ENCODE results near the gene ENDOD1. TPM values are rescaled to one million over a fixed set of nuclear protein-coding genes. Genes with fewer than 3 reads are reported as not detected.

ENDOD1 gene, protein sequence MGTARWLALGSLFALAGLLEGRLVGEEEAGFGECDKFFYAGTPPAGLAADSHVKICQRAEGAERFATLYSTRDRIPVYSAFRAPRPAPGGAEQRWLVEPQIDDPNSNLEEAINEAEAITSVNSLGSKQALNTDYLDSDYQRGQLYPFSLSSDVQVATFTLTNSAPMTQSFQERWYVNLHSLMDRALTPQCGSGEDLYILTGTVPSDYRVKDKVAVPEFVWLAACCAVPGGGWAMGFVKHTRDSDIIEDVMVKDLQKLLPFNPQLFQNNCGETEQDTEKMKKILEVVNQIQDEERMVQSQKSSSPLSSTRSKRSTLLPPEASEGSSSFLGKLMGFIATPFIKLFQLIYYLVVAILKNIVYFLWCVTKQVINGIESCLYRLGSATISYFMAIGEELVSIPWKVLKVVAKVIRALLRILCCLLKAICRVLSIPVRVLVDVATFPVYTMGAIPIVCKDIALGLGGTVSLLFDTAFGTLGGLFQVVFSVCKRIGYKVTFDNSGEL
- polyA plus RNA-seq (2013) = 24.8 and 25.3 TPM in 2 replicates

DNA sequence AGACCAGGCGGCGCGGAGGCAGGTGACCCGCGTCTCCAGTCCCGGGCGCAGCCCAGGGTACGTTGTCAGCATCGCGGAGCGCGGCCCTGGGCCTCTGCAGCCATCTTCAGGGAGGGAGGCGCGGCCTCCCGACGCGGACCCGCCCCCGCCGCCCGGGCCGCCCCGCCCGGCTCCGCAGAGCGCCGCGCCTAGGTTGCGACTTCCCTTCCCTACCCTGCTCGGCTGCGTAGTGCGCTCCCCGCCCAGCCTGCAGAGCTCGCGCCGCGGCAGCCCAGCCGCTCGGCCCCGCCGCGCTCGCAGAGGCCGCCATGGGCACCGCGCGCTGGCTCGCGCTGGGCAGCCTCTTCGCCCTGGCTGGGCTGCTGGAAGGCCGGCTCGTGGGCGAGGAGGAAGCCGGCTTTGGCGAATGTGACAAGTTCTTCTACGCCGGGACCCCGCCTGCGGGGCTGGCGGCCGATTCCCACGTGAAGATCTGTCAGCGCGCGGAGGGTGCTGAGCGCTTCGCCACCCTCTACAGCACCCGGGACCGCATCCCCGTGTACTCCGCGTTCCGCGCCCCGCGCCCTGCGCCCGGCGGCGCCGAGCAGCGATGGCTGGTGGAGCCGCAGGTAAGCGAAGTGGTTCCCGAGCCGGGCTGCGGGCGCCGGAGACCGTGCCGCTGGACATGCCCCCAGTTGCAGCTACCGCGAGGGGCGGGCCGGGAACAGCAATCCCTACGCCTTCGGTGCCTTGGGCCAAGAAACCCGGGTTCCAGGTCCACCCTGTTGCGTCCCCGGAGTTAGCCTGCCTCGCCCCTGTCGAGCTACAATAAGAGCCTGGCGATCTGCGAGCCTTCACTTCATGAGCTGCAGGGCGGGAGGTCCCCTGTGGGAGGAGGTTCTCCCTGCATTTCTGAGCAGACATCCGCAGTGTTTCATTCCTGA is at the start of gene ENDOD1:
ENDOD1 (plus strand) TSS at position 227 of the 923 bp plus-strand sequence; CDS start at position 309, 82 bp downstream.
- no peaks in the 10 kb centered on the region for H3K9me3 ChIP-seq (ENCODE audit: insufficient read depth, low read depth, low read length)
- peak; percentile 82 to 91 for DNase-seq
- WGBS (ENCODE audit: extremely low coverage, insufficient coverage, insufficient read length) = no CpG with 5 or more reads among the region's 106 CpGs

DNA sequence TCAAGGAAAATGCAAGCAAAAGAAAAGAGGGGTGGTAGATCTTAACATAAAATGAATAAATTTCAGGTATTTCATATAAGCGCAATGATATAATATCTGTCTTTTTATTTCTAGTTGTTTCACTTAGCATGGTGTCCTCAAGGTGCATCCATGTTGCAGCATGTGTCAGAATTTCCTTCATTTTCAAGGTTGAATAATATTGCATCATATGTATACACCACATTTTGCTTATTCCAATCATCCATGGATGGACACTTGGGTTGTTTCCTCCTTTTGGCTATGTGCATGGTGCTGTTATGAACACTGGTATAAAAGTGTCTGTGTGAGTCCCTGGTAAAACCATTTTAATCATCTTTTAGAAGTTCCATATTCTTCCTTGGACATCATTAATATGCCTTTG is 47.4 kb upstream of the ENDOD1 start:
- no peak overlapping the region for H3K27ac ChIP-seq (ENCODE audit: low read depth, low read length)
- no peak overlapping the region for H3K9ac ChIP-seq (ENCODE audit: low read length)
- no peak overlapping the region for H3K18ac ChIP-seq (ENCODE audit: low read length)
- no peak overlapping the region for H2AFZ ChIP-seq (ENCODE audit: insufficient read depth, low read length, poor library complexity)
- H2BK5ac ChIP-seq (ENCODE audit: low read depth, low read length, poor library complexity) = no peak overlapping the region
- DNase-seq = no peak
- H2AK5ac ChIP-seq (ENCODE audit: low read length) = no peak overlapping the region
- H3K27me3 ChIP-seq (ENCODE audit: insufficient read depth, low read length) = no peaks in the 10 kb centered on the region
- H3K36me3 ChIP-seq (ENCODE audit: control insufficient read depth in 1 of 2, insufficient read depth in 2 of 2, low read length in 2 of 2) = no peaks in the 10 kb centered on the region
- H3K79me2 ChIP-seq (ENCODE audit: control insufficient read depth, insufficient read depth, low read length, poor library complexity) = no peaks in the 10 kb centered on the region
- no peak overlapping the region for H2BK120ac ChIP-seq (ENCODE audit: insufficient read depth, low read length, poor library complexity)
- no peak overlapping the region for H3K4me2 ChIP-seq (ENCODE audit: low read length)
- no peak overlapping the region for H3K4me3 ChIP-seq (ENCODE audit: low read depth, low read length)
- no peak overlapping the region for H3K4ac ChIP-seq (ENCODE audit: low read depth, low read length)
- no peak overlapping the region for H2BK12ac ChIP-seq (ENCODE audit: low read length)
- H3K79me1 ChIP-seq (ENCODE audit: low read length) = no peaks in the 10 kb centered on the region
- peaks cover 4% of the 10 kb centered on the region for H3K9me3 ChIP-seq (ENCODE audit: insufficient read depth, low read depth, low read length)
- no CpG with 5 or more reads among the region's 1 CpG for WGBS (ENCODE audit: extremely low coverage, insufficient coverage, insufficient read length)
- H4K91ac ChIP-seq (ENCODE audit: low read depth, low read length) = no peak overlapping the region
- no peaks in the 10 kb centered on the region for H3K4me1 ChIP-seq (ENCODE audit: control insufficient read depth in 1 of 2, insufficient read depth in 2 of 2, low read length in 2 of 2)
- H4K8ac ChIP-seq (ENCODE audit: low read depth, low read length) = no peak overlapping the region
- no peak overlapping the region for H3K23ac ChIP-seq (ENCODE audit: low read length)
- H4K12ac ChIP-seq (ENCODE audit: low read depth, low read length) = no peak overlapping the region
- H3K14ac ChIP-seq (ENCODE audit: low read length) = no peak overlapping the region

More for the DNA sequence above, at the start of gene ENDOD1:
- Histone ChIP-seq H3K4ac (ENCODE audit: low read depth, low read length) (no peak within 1 kb of the TSS), H2AK5ac (ENCODE audit: low read length) (peak within 1 kb of the TSS; percentile 19), H3K9ac (ENCODE audit: low read length) (peak within 1 kb of the TSS; percentile 87), H3K14ac (ENCODE audit: low read length) (peak within 1 kb of the TSS; percentile 89), H3K79me1 (ENCODE audit: low read length) (peaks cover 11% of the 10 kb centered on the region), H2AFZ (ENCODE audit: insufficient read depth, low read length, poor library complexity) (peak within 1 kb of the TSS; percentile 84), H3K4me3 (ENCODE audit: low read depth, low read length) (peak within 1 kb of the TSS; percentile 96), H3K18ac (ENCODE audit: low read length) (peak within 1 kb of the TSS; percentile 89), H2BK120ac (ENCODE audit: insufficient read depth, low read length, poor library complexity) (peak within 1 kb of the TSS; percentile 68), H4K91ac (ENCODE audit: low read depth, low read length) (peak within 1 kb of the TSS; percentile 41), H2BK5ac (ENCODE audit: low read depth, low read length, poor library complexity) (peak within 1 kb of the TSS; percentile 47), H3K27me3 (ENCODE audit: insufficient read depth, low read length) (no peaks in the 10 kb centered on the region), H3K23ac (ENCODE audit: low read length) (no peak within 1 kb of the TSS), H2BK12ac (ENCODE audit: low read length) (peak within 1 kb of the TSS; percentile 65), H3K36me3 (ENCODE audit: control insufficient read depth in 1 of 2, insufficient read depth in 2 of 2, low read length in 2 of 2) (no peaks in the 10 kb centered on the region), H3K4me2 (ENCODE audit: low read length) (peak within 1 kb of the TSS; percentile 98), H4K8ac (ENCODE audit: low read depth, low read length) (peak within 1 kb of the TSS; percentile 34), H3K79me2 (ENCODE audit: control insufficient read depth, insufficient read depth, low read length, poor library complexity) (peaks cover 5% of the 10 kb centered on the region), H3K4me1 (ENCODE audit: control insufficient read depth in 1 of 2, insufficient read depth in 2 of 2, low read length in 2 of 2) (peaks cover 3 to 10% of the 10 kb centered on the region in 2 experiments), H4K12ac (ENCODE audit: low read depth, low read length) (peak within 1 kb of the TSS; percentile 74), H3K27ac (ENCODE audit: low read depth, low read length) (peak within 1 kb of the TSS; percentile 46)

DNA sequence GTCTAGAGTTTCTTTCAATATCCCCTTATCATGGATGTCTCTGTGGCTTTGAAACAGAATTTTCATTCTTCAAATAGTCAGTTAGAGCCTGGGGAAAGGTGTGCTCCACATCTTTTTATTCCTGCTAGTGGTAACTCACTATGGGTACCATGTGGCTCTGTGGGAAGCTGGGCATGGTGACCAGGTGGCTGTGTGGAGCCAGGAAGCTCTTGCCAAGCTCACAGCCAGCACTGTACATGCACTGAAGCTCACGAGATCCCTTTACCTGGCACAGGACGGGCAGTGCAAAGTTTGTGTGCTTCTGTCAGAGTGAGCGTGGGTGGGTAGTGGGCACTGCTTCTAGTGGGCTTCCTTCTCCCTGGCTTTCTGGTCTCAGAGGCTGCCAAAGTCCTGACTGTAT is 46.7 kb upstream of the ENDOD1 start:
- H2BK5ac ChIP-seq (ENCODE audit: low read depth, low read length, poor library complexity) = no peak overlapping the region
- no peaks in the 10 kb centered on the region for H3K36me3 ChIP-seq (ENCODE audit: control insufficient read depth in 1 of 2, insufficient read depth in 2 of 2, low read length in 2 of 2)
- H4K8ac ChIP-seq (ENCODE audit: low read depth, low read length) = no peak overlapping the region
- H3K27ac ChIP-seq (ENCODE audit: low read depth, low read length) = no peak overlapping the region
- no peak overlapping the region for H3K23ac ChIP-seq (ENCODE audit: low read length)
- DNase-seq = no peak
- H3K4me3 ChIP-seq (ENCODE audit: low read depth, low read length) = no peak overlapping the region
- no peak overlapping the region for H4K91ac ChIP-seq (ENCODE audit: low read depth, low read length)
- no peaks in the 10 kb centered on the region for H3K4me1 ChIP-seq (ENCODE audit: control insufficient read depth in 1 of 2, insufficient read depth in 2 of 2, low read length in 2 of 2)
- H4K12ac ChIP-seq (ENCODE audit: low read depth, low read length) = no peak overlapping the region
- H3K79me2 ChIP-seq (ENCODE audit: control insufficient read depth, insufficient read depth, low read length, poor library complexity) = no peaks in the 10 kb centered on the region
- H3K4ac ChIP-seq (ENCODE audit: low read depth, low read length) = no peak overlapping the region
- no peak overlapping the region for H3K18ac ChIP-seq (ENCODE audit: low read length)
- no peak overlapping the region for H3K14ac ChIP-seq (ENCODE audit: low read length)
- H3K4me2 ChIP-seq (ENCODE audit: low read length) = no peak overlapping the region
- no peak overlapping the region for H2AFZ ChIP-seq (ENCODE audit: insufficient read depth, low read length, poor library complexity)
- no peak overlapping the region for H2AK5ac ChIP-seq (ENCODE audit: low read length)
- peaks cover 3% of the 10 kb centered on the region for H3K9me3 ChIP-seq (ENCODE audit: insufficient read depth, low read depth, low read length)
- whole genome bisulfite sequencing (ENCODE audit: extremely low coverage, insufficient coverage, insufficient read length) = no CpG with 5 or more reads among the region's 3 CpGs
- H2BK12ac ChIP-seq (ENCODE audit: low read length) = no peak overlapping the region
- H3K79me1 ChIP-seq (ENCODE audit: low read length) = no peaks in the 10 kb centered on the region
- H2BK120ac ChIP-seq (ENCODE audit: insufficient read depth, low read length, poor library complexity) = no peak overlapping the region
- H3K9ac ChIP-seq (ENCODE audit: low read length) = no peak overlapping the region
- no peaks in the 10 kb centered on the region for H3K27me3 ChIP-seq (ENCODE audit: insufficient read depth, low read length)

DNA sequence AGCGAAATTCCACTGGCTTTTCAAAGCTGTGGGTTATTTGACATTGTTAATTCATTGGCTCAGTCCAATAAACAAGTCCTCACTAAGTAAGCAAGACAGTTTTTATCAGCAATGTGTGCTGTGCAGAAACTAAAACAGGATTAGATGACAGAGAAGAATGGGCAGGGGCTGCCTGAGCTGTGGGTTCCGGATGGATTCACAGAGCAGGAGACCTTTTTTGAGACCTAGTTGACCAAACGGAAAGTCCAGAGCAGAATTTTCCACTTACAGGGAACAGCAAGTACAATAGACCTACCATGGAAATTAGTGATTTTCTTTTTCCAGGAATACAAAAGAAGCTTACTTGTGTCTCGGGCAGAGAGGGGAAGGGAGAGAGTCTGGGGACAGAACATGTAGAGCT is 45.6 kb upstream of the ENDOD1 start:
- Histone ChIP-seq H3K79me1 (ENCODE audit: low read length) (no peaks in the 10 kb centered on the region), H2AK5ac (ENCODE audit: low read length) (no peak overlapping the region), H3K4ac (ENCODE audit: low read depth, low read length) (no peak overlapping the region), H2BK120ac (ENCODE audit: insufficient read depth, low read length, poor library complexity) (no peak overlapping the region), H2AFZ (ENCODE audit: insufficient read depth, low read length, poor library complexity) (no peak overlapping the region), H2BK5ac (ENCODE audit: low read depth, low read length, poor library complexity) (no peak overlapping the region), H3K23ac (ENCODE audit: low read length) (no peak overlapping the region), H3K4me2 (ENCODE audit: low read length) (no peak overlapping the region), H3K9me3 (ENCODE audit: insufficient read depth, low read depth, low read length) (no peaks in the 10 kb centered on the region), H4K91ac (ENCODE audit: low read depth, low read length) (no peak overlapping the region), H3K4me3 (ENCODE audit: low read depth, low read length) (no peak overlapping the region), H4K12ac (ENCODE audit: low read depth, low read length) (no peak overlapping the region), H3K79me2 (ENCODE audit: control insufficient read depth, insufficient read depth, low read length, poor library complexity) (no peaks in the 10 kb centered on the region), H3K27ac (ENCODE audit: low read depth, low read length) (no peak overlapping the region), H3K18ac (ENCODE audit: low read length) (no peak overlapping the region), H3K9ac (ENCODE audit: low read length) (no peak overlapping the region), H3K4me1 (ENCODE audit: control insufficient read depth in 1 of 2, insufficient read depth in 2 of 2, low read length in 2 of 2) (no peaks in the 10 kb centered on the region), H3K27me3 (ENCODE audit: insufficient read depth, low read length) (no peaks in the 10 kb centered on the region), H2BK12ac (ENCODE audit: low read length) (no peak overlapping the region), H4K8ac (ENCODE audit: low read depth, low read length) (no peak overlapping the region), H3K36me3 (ENCODE audit: control insufficient read depth in 1 of 2, insufficient read depth in 2 of 2, low read length in 2 of 2) (no peaks in the 10 kb centered on the region), H3K14ac (ENCODE audit: low read length) (no peak overlapping the region)
- WGBS (ENCODE audit: extremely low coverage, insufficient coverage, insufficient read length) = no CpG with 5 or more reads among the region's 4 CpGs
- no peak for DNase-seq

Measured in trophoblast cell (in vitro differentiated cells and primary cell).